HepG2 (cell line): ENCODE measurements around the gene RNF213. TPM values are rescaled to one million over a fixed set of nuclear protein-coding genes. Genes with fewer than 3 reads are reported as not detected.

ENCODE experiments used
- E2F2 ChIP-seq: sonication (generic); formaldehyde crosslinking; IDR thresholded peaks from 2 replicates; pipeline ENCODE4 v1.4.0; 2020; ENCODE audit warnings: missing genetic modification reagents, borderline replicate concordance
- HNF1B ChIP-seq: sonication (generic); formaldehyde crosslinking; IDR thresholded peaks from 2 replicates; pipeline ENCODE4 v1.5.1; 2020; ENCODE audit warnings: mild to moderate bottlenecking, moderate library complexity, missing genetic modification reagents
- MAFG ChIP-seq: sonication (generic); formaldehyde crosslinking; IDR thresholded peaks from 2 replicates; pipeline ENCODE4 v1.5.1; 2020; ENCODE audit warnings: mild to moderate bottlenecking, missing genetic modification reagents
- NCOA5 ChIP-seq: sonication (generic); formaldehyde crosslinking; IDR thresholded peaks from 2 replicates; pipeline ENCODE4 v1.4.0; 2020; ENCODE audit warnings: missing genetic modification reagents
- NFE2L2 ChIP-seq: fragments of 150-350 bp; IDR thresholded peaks from 2 replicates; pipeline ENCODE4 v1.6.1; 2014; ENCODE audit warnings: low read length
- NFRKB ChIP-seq: fragments of 450-650 bp; IDR thresholded peaks from 2 replicates; pipeline ENCODE4 v1.6.1; 2017
- PRPF4 ChIP-seq: fragments of 200-400 bp; formaldehyde crosslinking; IDR thresholded peaks from 2 replicates; pipeline ENCODE4 v1.6.1; 2016; ENCODE audit warnings: low read length, low read depth; ENCODE audit not compliant: poor library complexity, severe bottlenecking
- RAD21 ChIP-seq: fragments of 450-650 bp; formaldehyde crosslinking; IDR thresholded peaks from 2 replicates; pipeline ENCODE4 v1.5.0; 2020; ENCODE audit warnings: mild to moderate bottlenecking
- SALL1 ChIP-seq: sonication (generic); formaldehyde crosslinking; IDR thresholded peaks from 2 replicates; pipeline ENCODE4 v1.8.0; 2022; ENCODE audit warnings: mild to moderate bottlenecking, missing genetic modification reagents
- STAG1 ChIP-seq: sonication (generic); formaldehyde crosslinking; IDR thresholded peaks from 2 replicates; pipeline ENCODE4 v1.4.0; 2020; ENCODE audit warnings: missing genetic modification reagents
- TRAFD1 ChIP-seq: sonication (generic); formaldehyde crosslinking; IDR thresholded peaks from 2 replicates; pipeline ENCODE4 v1.5.1; 2020; ENCODE audit warnings: missing genetic modification reagents, mild to moderate bottlenecking, borderline replicate concordance
- ZBTB38 ChIP-seq: sonication (generic); formaldehyde crosslinking; IDR thresholded peaks from 2 replicates; pipeline ENCODE4 v1.5.1; 2020; ENCODE audit warnings: mild to moderate bottlenecking, missing genetic modification reagents
- ZMAT5 ChIP-seq: sonication (generic); formaldehyde crosslinking; IDR thresholded peaks from 2 replicates; pipeline ENCODE4 v1.5.0; 2020; ENCODE audit warnings: mild to moderate bottlenecking, low read depth, missing genetic modification reagents, borderline replicate concordance
- ZNF256 ChIP-seq: sonication (generic); formaldehyde crosslinking; conservative IDR thresholded peaks from 2 replicates; pipeline ENCODE4 v1.4.0; 2020; ENCODE audit warnings: missing genetic modification reagents
- ZNF263 ChIP-seq: sonication (generic); formaldehyde crosslinking; IDR thresholded peaks from 2 replicates; pipeline ENCODE4 v1.4.0; 2020; ENCODE audit warnings: missing genetic modification reagents
- ZNF367 ChIP-seq: sonication (generic); formaldehyde crosslinking; IDR thresholded peaks from 2 replicates; pipeline ENCODE4 v1.4.0; 2020; ENCODE audit warnings: missing genetic modification reagents, borderline replicate concordance
- ZNF468 ChIP-seq: sonication (generic); formaldehyde crosslinking; IDR thresholded peaks from 2 replicates; pipeline ENCODE4 v1.8.0; 2022; ENCODE audit warnings: mild to moderate bottlenecking, moderate library complexity, missing genetic modification reagents
- ZNF850 ChIP-seq: sonication (generic); formaldehyde crosslinking; conservative IDR thresholded peaks from 2 replicates; pipeline ENCODE4 v1.9.0; 2021; ENCODE audit warnings: mild to moderate bottlenecking, missing genetic modification reagents
- ZSCAN5A ChIP-seq: sonication (generic); formaldehyde crosslinking; IDR thresholded peaks from 2 replicates; pipeline ENCODE4 v1.8.0; 2022; ENCODE audit warnings: mild to moderate bottlenecking, missing genetic modification reagents, borderline replicate concordance
- polyA plus RNA-seq, 8 experiments: library from polyadenylated mRNA; depleted of rRNA in 3 of 8; stranded (reverse) in 7 of 8; unstranded in 1 of 8; fragments of >200 nt; fragmentation: Illumina TruSeq in 4 of 8; extraction: Trizol in 4 of 8; gene quantifications; 2 replicates each; pipeline versions ENCODE4 v1.2.1 to v1.2.3, GENCODE V29; 2011 to 2016; ENCODE audit warnings: low read depth in 4 of 8, missing spikeins in 1 of 8, mixed read lengths in 1 of 8; ENCODE audit not compliant: insufficient read depth in 1 of 8
- total RNA-seq, 5 experiments: library from RNA; depleted of rRNA; stranded (reverse); fragments of >200 nt; fragmentation: Illumina TruSeq; extraction: Trizol; gene quantifications; 2 replicates each; pipeline ENCODE4 v1.2.3, GENCODE V29; 2016; ENCODE audit warnings: low read depth in 1 of 5
- TF ChIP-seq, protein P1 (sequence below): sonication (generic); IDR thresholded peaks from 2 replicates; pipeline ENCODE4 v1.6.1; 2016; ENCODE audit warnings: low read depth, borderline replicate concordance
- TF ChIP-seq, protein P2 (sequence below): sonication (generic); formaldehyde crosslinking; IDR thresholded peaks from 2 replicates; pipeline ENCODE4 v1.5.0; 2020; ENCODE audit warnings: mild to moderate bottlenecking, missing genetic modification reagents, moderate library complexity

Gene RNF213
- total and polyA plus RNA-seq, 2 of the 13 experiments (the other 11 are each of a cell fraction or from before 2014, with no cell fraction given), result 38.6 to 38.7 TPM

DNA sequence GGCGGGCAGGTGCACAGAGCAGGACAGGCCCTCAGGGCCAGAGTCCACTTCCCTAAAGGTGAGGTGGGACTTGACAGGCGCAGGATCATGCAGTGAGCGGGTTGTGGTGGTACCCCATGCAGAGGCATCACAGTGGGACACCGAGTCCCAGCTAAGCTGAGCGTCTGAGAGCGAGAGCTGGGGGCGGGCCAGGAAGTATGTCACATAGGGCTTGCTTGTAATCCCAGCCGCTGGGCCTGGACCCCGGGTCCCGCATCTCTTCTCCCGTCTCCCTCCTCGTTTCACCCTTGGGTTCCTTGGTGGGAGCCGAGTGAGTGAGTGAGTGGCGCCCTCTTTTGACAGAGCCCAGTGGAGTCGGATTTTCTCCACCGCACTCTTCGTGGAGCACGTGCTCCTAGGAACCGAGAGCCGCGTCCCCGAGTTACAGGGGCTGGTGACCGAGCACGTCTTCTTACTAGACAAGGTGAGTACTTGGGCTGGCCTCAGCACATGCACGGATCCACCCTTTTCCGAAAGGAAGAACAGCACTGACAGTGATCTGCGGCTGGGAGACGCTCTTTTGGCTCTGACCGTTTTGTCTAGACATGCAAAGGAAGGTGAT, 103.5 kb downstream of the RNF213 start (continued):
- no peak for TF ChIP-seq ZMAT5 (CRISPR knock-in tag)
- no peak for TF ChIP-seq NFRKB
- no peak for TF ChIP-seq ZNF367 (CRISPR knock-in tag)
- TF ChIP-seq MAFG, result no peak
- no peak for TF ChIP-seq ZNF468 (CRISPR knock-in tag)
- TF ChIP-seq TRAFD1, result 0 out of 2 replicates have a peak, but pooled peaks have one; percentile 45
- no peak for TF ChIP-seq NCOA5 (CRISPR knock-in tag)
- TF ChIP-seq ZNF263, result peak; percentile 64; the same call in 1 of the 2 replicates
- TF ChIP-seq RAD21, result peak; percentile 77
- no peak for TF ChIP-seq ZNF850 (CRISPR knock-in tag)
- peak; percentile 92 for TF ChIP-seq ZBTB38
- TF ChIP-seq ZSCAN5A (CRISPR knock-in tag), result no peak
- no peak for TF ChIP-seq ZNF256 (CRISPR knock-in tag)
- TF ChIP-seq PRPF4, result peak; percentile 82
- TF ChIP-seq SALL1 (CRISPR knock-in tag), result peak; percentile 35; the same call in 1 of the 2 replicates
- TF ChIP-seq STAG1, result peak; percentile 85
- TF ChIP-seq, protein P1, sequence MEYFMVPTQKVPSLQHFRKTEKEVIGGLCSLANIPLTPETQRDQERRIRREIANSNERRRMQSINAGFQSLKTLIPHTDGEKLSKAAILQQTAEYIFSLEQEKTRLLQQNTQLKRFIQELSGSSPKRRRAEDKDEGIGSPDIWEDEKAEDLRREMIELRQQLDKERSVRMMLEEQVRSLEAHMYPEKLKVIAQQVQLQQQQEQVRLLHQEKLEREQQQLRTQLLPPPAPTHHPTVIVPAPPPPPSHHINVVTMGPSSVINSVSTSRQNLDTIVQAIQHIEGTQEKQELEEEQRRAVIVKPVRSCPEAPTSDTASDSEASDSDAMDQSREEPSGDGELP, result no peak
- TF ChIP-seq NFE2L2, result no peak
- no peak for TF ChIP-seq HNF1B (CRISPR knock-in tag)
- TF ChIP-seq E2F2, result no peak
- TF ChIP-seq, protein P2, sequence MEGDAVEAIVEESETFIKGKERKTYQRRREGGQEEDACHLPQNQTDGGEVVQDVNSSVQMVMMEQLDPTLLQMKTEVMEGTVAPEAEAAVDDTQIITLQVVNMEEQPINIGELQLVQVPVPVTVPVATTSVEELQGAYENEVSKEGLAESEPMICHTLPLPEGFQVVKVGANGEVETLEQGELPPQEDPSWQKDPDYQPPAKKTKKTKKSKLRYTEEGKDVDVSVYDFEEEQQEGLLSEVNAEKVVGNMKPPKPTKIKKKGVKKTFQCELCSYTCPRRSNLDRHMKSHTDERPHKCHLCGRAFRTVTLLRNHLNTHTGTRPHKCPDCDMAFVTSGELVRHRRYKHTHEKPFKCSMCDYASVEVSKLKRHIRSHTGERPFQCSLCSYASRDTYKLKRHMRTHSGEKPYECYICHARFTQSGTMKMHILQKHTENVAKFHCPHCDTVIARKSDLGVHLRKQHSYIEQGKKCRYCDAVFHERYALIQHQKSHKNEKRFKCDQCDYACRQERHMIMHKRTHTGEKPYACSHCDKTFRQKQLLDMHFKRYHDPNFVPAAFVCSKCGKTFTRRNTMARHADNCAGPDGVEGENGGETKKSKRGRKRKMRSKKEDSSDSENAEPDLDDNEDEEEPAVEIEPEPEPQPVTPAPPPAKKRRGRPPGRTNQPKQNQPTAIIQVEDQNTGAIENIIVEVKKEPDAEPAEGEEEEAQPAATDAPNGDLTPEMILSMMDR, result peak; percentile 83
